Adrenal gland (tissue), 5 donors: Measurements from ENCODE around the gene PTGES.

Experiments
- POLR2A ChIP-seq, 2 donors: fragments of 450-650 bp; IDR thresholded peaks; one replicate each; pipeline ENCODE4 v1.6.1; 2017; ENCODE audit warnings: antibody characterized with exemption in 2 of 2, mild to moderate bottlenecking in 2 of 2, moderate library complexity in 1 of 2
- TF ChIP-seq, protein P1 (sequence below), 6 experiments: fragments of 450-650 bp in 4 of 6; fragments of 200-600 bp in 2 of 6; sonication (generic) in 1 of 6; IDR thresholded peaks; 1 replicate in 5 of 6; 2 replicates in 1 of 6; pipeline versions ENCODE4 v1.5.1 to v1.8.0; 2016 to 2021; ENCODE audit warnings: antibody characterized with exemption in 6 of 6, mild to moderate bottlenecking in 2 of 6, moderate library complexity in 1 of 6
- donor health status: DM: no; HTN: no; CAD: no.

- TF ChIP-seq, protein P1, sequence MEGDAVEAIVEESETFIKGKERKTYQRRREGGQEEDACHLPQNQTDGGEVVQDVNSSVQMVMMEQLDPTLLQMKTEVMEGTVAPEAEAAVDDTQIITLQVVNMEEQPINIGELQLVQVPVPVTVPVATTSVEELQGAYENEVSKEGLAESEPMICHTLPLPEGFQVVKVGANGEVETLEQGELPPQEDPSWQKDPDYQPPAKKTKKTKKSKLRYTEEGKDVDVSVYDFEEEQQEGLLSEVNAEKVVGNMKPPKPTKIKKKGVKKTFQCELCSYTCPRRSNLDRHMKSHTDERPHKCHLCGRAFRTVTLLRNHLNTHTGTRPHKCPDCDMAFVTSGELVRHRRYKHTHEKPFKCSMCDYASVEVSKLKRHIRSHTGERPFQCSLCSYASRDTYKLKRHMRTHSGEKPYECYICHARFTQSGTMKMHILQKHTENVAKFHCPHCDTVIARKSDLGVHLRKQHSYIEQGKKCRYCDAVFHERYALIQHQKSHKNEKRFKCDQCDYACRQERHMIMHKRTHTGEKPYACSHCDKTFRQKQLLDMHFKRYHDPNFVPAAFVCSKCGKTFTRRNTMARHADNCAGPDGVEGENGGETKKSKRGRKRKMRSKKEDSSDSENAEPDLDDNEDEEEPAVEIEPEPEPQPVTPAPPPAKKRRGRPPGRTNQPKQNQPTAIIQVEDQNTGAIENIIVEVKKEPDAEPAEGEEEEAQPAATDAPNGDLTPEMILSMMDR (IDR thresholded peaks at IDR 0.05), result no peak
- no peak for TF ChIP-seq POLR2A (IDR thresholded peaks at IDR 0.05)
Measured at GRCh38 chr9:129736334-129736733, 16.5 kb downstream of the PTGES start.
